ENCODE results near the gene PDPK1. TPM values are rescaled to one million over a fixed set of nuclear protein-coding genes. Genes with fewer than 3 reads are reported as not detected.
"Not testable (repeated sequence)": the region's sequence is repeated elsewhere in the genome, so short reads cannot be mapped to it uniquely, and the experiment has no call there.

PDPK1 gene
- polyA plus RNA-seq, 1 donor from 2014 or later, result 45.1 TPM

- Mint-ChIP-seq H3K27me3 (no peaks in the 10 kb centered on the region), H3K36me3 (no peaks in the 10 kb centered on the region)
These were observed 73.7 kb downstream of the PDPK1 start for GRCh38 chr16:2611499-2611862.

GRCh38 chr16:2611877-2612276 lies 74.1 kb downstream of the PDPK1 start:
- not testable (repeated sequence) for H3K36me3 Mint-ChIP-seq, H3K27me3 Mint-ChIP-seq, H3K9me3 Mint-ChIP-seq, H3K4me3 Mint-ChIP-seq, H3K27ac Mint-ChIP-seq
- peaks cover 0 to 12% (median 7%) of the 10 kb centered on the region in 3 donors for H3K4me1 Mint-ChIP-seq

More at GRCh38 chr16:2611499-2611862, 73.7 kb downstream of the PDPK1 start:
- Mint-ChIP-seq H3K4me1 (peaks cover 0 to 12% (median 7%) of the 10 kb centered on the region in 3 donors), H3K9me3 (no peaks in the 10 kb centered on the region), H3K4me3 (no peak overlapping the region), H3K27ac (no peak overlapping the region)

GRCh38 chr16:2613251-2613650 lies 75.4 kb downstream of the PDPK1 start:
- H3K27ac Mint-ChIP-seq, H3K27me3 Mint-ChIP-seq: not testable (repeated sequence)

GRCh38 chr16:2614761-2615191 lies 77.0 kb downstream of the PDPK1 start:
- Mint-ChIP-seq H3K4me3 (peak overlapping the region in 1 of 4 donors; percentile 49), H3K4me1 (peaks cover 0 to 2% (median 0%) of the 10 kb centered on the region in 3 donors), H3K9me3 (no peaks in the 10 kb centered on the region), H3K36me3 (no peaks in the 10 kb centered on the region), H3K27me3 (no peaks in the 10 kb centered on the region), H3K27ac (no peak overlapping the region)

More at GRCh38 chr16:2613251-2613650, 75.4 kb downstream of the PDPK1 start:
- H3K36me3 Mint-ChIP-seq, H3K4me1 Mint-ChIP-seq, H3K9me3 Mint-ChIP-seq, H3K4me3 Mint-ChIP-seq: not testable (repeated sequence)

- H3K27me3 Mint-ChIP-seq, H3K4me3 Mint-ChIP-seq, H3K9me3 Mint-ChIP-seq, H3K36me3 Mint-ChIP-seq, H3K4me1 Mint-ChIP-seq, H3K27ac Mint-ChIP-seq: not testable (repeated sequence)
These were observed 81.1 kb downstream of the PDPK1 start for GRCh38 chr16:2618964-2619363.

- not testable (repeated sequence) for H3K9me3 Mint-ChIP-seq, H3K4me1 Mint-ChIP-seq, H3K36me3 Mint-ChIP-seq, H3K4me3 Mint-ChIP-seq, H3K27ac Mint-ChIP-seq, H3K27me3 Mint-ChIP-seq
These were observed 81.8 kb downstream of the PDPK1 start for GRCh38 chr16:2619628-2620027.

GRCh38 chr16:2620870-2621269 lies 83.0 kb downstream of the PDPK1 start:
- H3K4me1 Mint-ChIP-seq, H3K4me3 Mint-ChIP-seq, H3K9me3 Mint-ChIP-seq, H3K36me3 Mint-ChIP-seq, H3K27ac Mint-ChIP-seq, H3K27me3 Mint-ChIP-seq: not testable (repeated sequence)

GRCh38 chr16:2621395-2621794 lies 83.6 kb downstream of the PDPK1 start:
- not testable (repeated sequence) for H3K4me1 Mint-ChIP-seq

GRCh38 chr16:2627075-2627474 lies 89.3 kb downstream of the PDPK1 start:
- not testable (repeated sequence) for H3K4me3 Mint-ChIP-seq, H3K27me3 Mint-ChIP-seq, H3K9me3 Mint-ChIP-seq, H3K4me1 Mint-ChIP-seq, H3K36me3 Mint-ChIP-seq, H3K27ac Mint-ChIP-seq

More at GRCh38 chr16:2621395-2621794, 83.6 kb downstream of the PDPK1 start:
- not testable (repeated sequence) for H3K27me3 Mint-ChIP-seq, H3K27ac Mint-ChIP-seq, H3K4me3 Mint-ChIP-seq, H3K9me3 Mint-ChIP-seq, H3K36me3 Mint-ChIP-seq

- not testable (repeated sequence) for H3K27ac Mint-ChIP-seq, H3K9me3 Mint-ChIP-seq, H3K27me3 Mint-ChIP-seq, H3K4me3 Mint-ChIP-seq, H3K4me1 Mint-ChIP-seq, H3K36me3 Mint-ChIP-seq
These were observed 93.4 kb downstream of the PDPK1 start for GRCh38 chr16:2631203-2631602.

- H3K4me1 Mint-ChIP-seq, result not testable (repeated sequence)
These were observed 94.5 kb downstream of the PDPK1 start for GRCh38 chr16:2632291-2632690.

GRCh38 chr16:2639071-2639721 lies 101.4 kb downstream of the PDPK1 start:
- not testable (repeated sequence) for H3K27ac Mint-ChIP-seq, H3K4me1 Mint-ChIP-seq, H3K4me3 Mint-ChIP-seq, H3K9me3 Mint-ChIP-seq, H3K36me3 Mint-ChIP-seq, H3K27me3 Mint-ChIP-seq

More at GRCh38 chr16:2632291-2632690, 94.5 kb downstream of the PDPK1 start:
- not testable (repeated sequence) for H3K27ac Mint-ChIP-seq, H3K36me3 Mint-ChIP-seq, H3K9me3 Mint-ChIP-seq, H3K27me3 Mint-ChIP-seq, H3K4me3 Mint-ChIP-seq

GRCh38 chr16:2639722-2640072 lies 101.9 kb downstream of the PDPK1 start:
- not testable (repeated sequence) for H3K4me3 Mint-ChIP-seq, H3K4me1 Mint-ChIP-seq, H3K27me3 Mint-ChIP-seq, H3K9me3 Mint-ChIP-seq, H3K36me3 Mint-ChIP-seq, H3K27ac Mint-ChIP-seq

GRCh38 chr16:2642561-2642960 lies 104.7 kb downstream of the PDPK1 start:
- not testable (repeated sequence) for H3K9me3 Mint-ChIP-seq, H3K27me3 Mint-ChIP-seq, H3K4me1 Mint-ChIP-seq, H3K27ac Mint-ChIP-seq, H3K4me3 Mint-ChIP-seq, H3K36me3 Mint-ChIP-seq

- not testable (repeated sequence) for H3K4me3 Mint-ChIP-seq, H3K4me1 Mint-ChIP-seq, H3K36me3 Mint-ChIP-seq, H3K27me3 Mint-ChIP-seq, H3K27ac Mint-ChIP-seq, H3K9me3 Mint-ChIP-seq
These were observed 107.1 kb downstream of the PDPK1 start for GRCh38 chr16:2644754-2645453.

GRCh38 chr16:2651268-2651871 lies 113.5 kb downstream of the PDPK1 start:
- H3K36me3 Mint-ChIP-seq, H3K27ac Mint-ChIP-seq, H3K27me3 Mint-ChIP-seq, H3K9me3 Mint-ChIP-seq, H3K4me1 Mint-ChIP-seq, H3K4me3 Mint-ChIP-seq: not testable (repeated sequence)
